DMS53 treated with DMSO at 0.1 percent for 48 hours (cell line): Measurements from ENCODE around the gene GCGR.

Experiments
- DNase-seq: peaks from one replicate; lab custom pipeline; 2025; ENCODE audit not compliant: unreplicated experiment; lab: John Stamatoyannopoulos, UW

Gene GCGR

GRCh38 chr17:81803728-81804558, at the start of gene GCGR:
TSS of gene GCGR (plus strand) at chr17:81804150. CDS start at chr17:81809019, 4,869 bp downstream.
- DNase-seq = no peak

GRCh38 chr17:81792675-81793615, 11.0 kb upstream of the GCGR start:
- DNase-seq = no peak

- DNase-seq = no peak
Observed at GRCh38 chr17:81794074-81794476, 9.9 kb upstream of the GCGR start.

- no peak for DNase-seq
Observed at GRCh38 chr17:81794509-81794908, 9.4 kb upstream of the GCGR start.

- DNase-seq = no peak
Observed at GRCh38 chr17:81801327-81801726, 2.6 kb upstream of the GCGR start.

- DNase-seq = no peak
Observed at GRCh38 chr17:81802048-81802758, 1.7 kb upstream of the GCGR start.

GRCh38 chr17:81802856-81803643, 900 bp upstream of the GCGR start:
- DNase-seq = no peak

- no peak for DNase-seq
Observed at GRCh38 chr17:81804559-81805399, 829 bp downstream of the GCGR start.

- DNase-seq = no peak
Observed at GRCh38 chr17:81805707-81806460, 1.9 kb downstream of the GCGR start.

- no peak for DNase-seq
Observed at GRCh38 chr17:81806461-81807209, 2.7 kb downstream of the GCGR start.

- no peak for DNase-seq
Observed at GRCh38 chr17:81807210-81807719, 3.3 kb downstream of the GCGR start.

GRCh38 chr17:81807839-81808238, 3.9 kb downstream of the GCGR start:
- no peak for DNase-seq

GRCh38 chr17:81808778-81809555, 5.0 kb downstream of the GCGR start:
- DNase-seq = no peak

GRCh38 chr17:81809556-81809998, 5.6 kb downstream of the GCGR start:
- no peak for DNase-seq

GRCh38 chr17:81810476-81810875, 6.5 kb downstream of the GCGR start:
- no peak for DNase-seq

GRCh38 chr17:81810892-81811704, 7.1 kb downstream of the GCGR start:
- no peak for DNase-seq
